Activated naive CD4-positive, alpha-beta T cell treated with anti-CD3 and anti-CD28 coated beads, Interleukin-2, amount 50 U/mL, for 72 hours (primary cell): Measurements from ENCODE around the gene SHF. TPM values are rescaled to one million over a fixed set of nuclear protein-coding genes. Genes with fewer than 3 reads are reported as not detected.
A peak's percentile ranks its signal among the peaks of the same experiment; 100 is the strongest.

Experiments
- ATAC-seq, 2 donors: fragments of 150-1000 bp; cut with Tn5 transposase; 2 replicates each; pipeline ENCODE4 v1.10.0; 2021; ENCODE audit warnings: mild to moderate bottlenecking in 2 of 2, moderate library complexity in 2 of 2
- DNase-seq, 2 donors: peaks; one replicate each; pipeline ENCODE4 v3.0.0; 2021 to 2022; ENCODE audit warnings: low spot score in 2 of 2
- H3K27ac Mint-ChIP-seq, 2 donors: one replicate each; pipeline ENCODE4 v1.8.0; 2022; ENCODE audit warnings: mild to moderate bottlenecking in 2 of 2, mixed read lengths in 2 of 2
- H3K36me3 Mint-ChIP-seq, 2 donors: one replicate each; pipeline ENCODE4 v1.8.0; 2022; ENCODE audit warnings: mixed read lengths in 2 of 2
- H3K9me3 Mint-ChIP-seq, 2 donors: one replicate each; pipeline ENCODE4 v1.8.0; 2022; ENCODE audit warnings: mixed read lengths in 2 of 2
- total RNA-seq, 2 donors: library from RNA; stranded (reverse); gene quantifications; one replicate each; pipeline ENCODE4 v1.2.3, GENCODE V29; 2022

SHF gene
- total RNA-seq, 2 donors from 2014 or later = 8.6 to 22.3 TPM

DNA sequence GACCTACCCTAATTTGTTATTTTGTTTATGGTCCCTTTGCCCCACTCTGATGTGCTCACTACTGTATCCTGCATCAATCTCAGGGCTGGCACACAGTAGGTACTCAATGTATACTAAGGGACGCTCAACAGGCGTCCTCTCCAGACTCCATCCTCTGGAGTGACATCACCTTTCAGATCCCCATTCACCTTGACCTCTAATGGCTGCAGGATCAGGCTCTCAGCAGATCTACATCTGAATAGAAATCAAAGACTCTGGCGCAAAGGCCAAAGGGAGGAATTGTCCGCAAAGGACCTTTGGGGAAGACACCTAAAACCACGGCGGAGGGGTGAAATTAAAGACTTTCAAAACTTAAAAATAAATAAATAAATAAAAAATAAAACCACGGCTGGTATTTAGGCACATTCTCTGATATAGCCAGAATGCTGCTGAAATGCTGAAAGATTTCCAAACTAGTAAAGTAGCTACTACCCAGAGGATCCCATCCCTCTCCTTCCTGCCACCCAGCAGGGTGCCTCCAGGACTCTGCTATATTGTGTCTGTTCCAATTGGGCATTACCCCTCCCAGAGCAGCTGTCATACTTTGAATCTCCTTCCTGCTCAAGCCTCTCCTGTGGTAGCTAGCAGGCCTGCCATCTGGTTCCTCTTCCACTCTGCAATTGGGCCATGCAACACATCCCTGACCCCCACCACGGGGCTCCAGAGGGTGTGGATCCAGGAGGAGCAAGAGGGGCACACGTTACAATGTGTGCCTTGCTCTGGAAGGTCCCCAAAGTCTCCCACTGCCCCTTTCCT lies 6.1 kb downstream of the SHF start:
- ATAC-seq (no peak), DNase-seq (no peak)
- Mint-ChIP-seq H3K36me3 (peaks cover 0 to 7% of the 10 kb centered on the region in 2 donors), H3K9me3 (no peaks in the 10 kb centered on the region), H3K27ac (peak overlapping the region in 1 of 2 donors; percentile 52)

- no peaks in the 10 kb centered on the region for H3K9me3 Mint-ChIP-seq
- peaks cover 0 to 7% of the 10 kb centered on the region in 2 donors for H3K36me3 Mint-ChIP-seq
- ATAC-seq (no peak), DNase-seq (no peak)
- H3K27ac Mint-ChIP-seq = peak overlapping the region in 1 of 2 donors; percentile 48
Measured at GRCh38 chr15:45180648-45181436, 6.9 kb downstream of the SHF start.

- Mint-ChIP-seq H3K36me3 (peaks cover 0 to 7% of the 10 kb centered on the region in 2 donors), H3K27ac (peak overlapping the region in 1 of 2 donors; percentile 48), H3K9me3 (no peaks in the 10 kb centered on the region)
- ATAC-seq (peak; percentile 25 to 80), DNase-seq (no peak)
Measured at GRCh38 chr15:45180201-45180600, 7.6 kb downstream of the SHF start.

GRCh38 chr15:45179221-45179985 lies 8.4 kb downstream of the SHF start:
- peak in 1 of 2 donors; percentile 55 for ATAC-seq
- peaks cover 0 to 7% of the 10 kb centered on the region in 2 donors for H3K36me3 Mint-ChIP-seq
- no peak overlapping the region for H3K27ac Mint-ChIP-seq
- no peaks in the 10 kb centered on the region for H3K9me3 Mint-ChIP-seq
- peak in 1 of 2 donors; percentile 38 for DNase-seq

DNA sequence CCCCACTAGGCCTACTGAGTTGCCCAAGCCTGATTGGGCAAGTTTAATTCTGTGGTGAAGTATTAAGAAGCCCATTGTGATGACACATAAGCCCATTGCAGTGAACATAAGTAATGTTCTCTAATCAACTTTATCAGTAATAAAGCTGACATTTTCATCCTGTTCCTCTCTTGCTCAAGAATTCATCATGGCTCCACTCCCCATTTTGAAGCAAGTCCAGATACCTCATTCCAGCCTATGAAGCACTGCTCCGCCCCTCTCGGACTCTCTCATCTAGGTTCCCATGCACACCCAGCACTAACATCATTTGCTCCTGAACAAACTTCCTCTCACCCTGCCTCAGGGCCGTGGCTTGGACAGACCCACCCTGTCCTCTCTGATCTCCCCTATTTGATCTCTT lies 10.5 kb downstream of the SHF start:
- H3K9me3 Mint-ChIP-seq = no peaks in the 10 kb centered on the region

GRCh38 chr15:45174577-45174976 lies 13.2 kb downstream of the SHF start:
- Mint-ChIP-seq H3K36me3 (peaks cover 0 to 7% of the 10 kb centered on the region in 2 donors), H3K27ac (no peak overlapping the region), H3K9me3 (no peaks in the 10 kb centered on the region)
- ATAC-seq (no peak), DNase-seq (no peak)

More for the DNA sequence above, 10.5 kb downstream of the SHF start:
- ATAC-seq (no peak), DNase-seq (no peak)
- H3K27ac Mint-ChIP-seq = no peak overlapping the region
- H3K36me3 Mint-ChIP-seq = peaks cover 0 to 7% of the 10 kb centered on the region in 2 donors

DNA sequence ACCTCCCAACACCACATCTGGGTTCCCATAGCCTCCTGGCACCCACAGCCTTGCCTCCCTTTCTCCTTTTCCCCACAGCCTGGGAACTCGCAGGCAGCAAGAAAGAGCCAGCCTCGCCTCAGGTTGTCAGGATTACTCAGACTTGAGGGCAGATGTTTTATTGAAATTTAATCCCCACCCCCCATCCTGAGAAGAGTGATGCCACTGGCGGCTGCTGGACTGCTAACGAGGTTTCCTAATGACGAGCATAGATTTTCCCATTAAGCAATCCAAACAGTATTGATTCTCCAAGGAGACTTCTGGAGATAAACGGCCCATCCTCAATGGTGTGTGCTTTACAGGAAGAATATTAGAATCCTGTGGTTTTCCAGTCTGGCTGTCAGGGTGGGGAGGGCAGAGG lies 13.7 kb downstream of the SHF start:
- Mint-ChIP-seq H3K9me3 (no peaks in the 10 kb centered on the region), H3K27ac (no peak overlapping the region), H3K36me3 (peaks cover 0 to 7% of the 10 kb centered on the region in 2 donors)
- no peak for DNase-seq
- no peak for ATAC-seq

- Mint-ChIP-seq H3K36me3 (no peaks in the 10 kb centered on the region), H3K9me3 (no peaks in the 10 kb centered on the region), H3K27ac (no peak overlapping the region)
- DNase-seq (no peak), ATAC-seq (no peak)
Measured at GRCh38 chr15:45171912-45172311, 15.9 kb downstream of the SHF start.

DNA sequence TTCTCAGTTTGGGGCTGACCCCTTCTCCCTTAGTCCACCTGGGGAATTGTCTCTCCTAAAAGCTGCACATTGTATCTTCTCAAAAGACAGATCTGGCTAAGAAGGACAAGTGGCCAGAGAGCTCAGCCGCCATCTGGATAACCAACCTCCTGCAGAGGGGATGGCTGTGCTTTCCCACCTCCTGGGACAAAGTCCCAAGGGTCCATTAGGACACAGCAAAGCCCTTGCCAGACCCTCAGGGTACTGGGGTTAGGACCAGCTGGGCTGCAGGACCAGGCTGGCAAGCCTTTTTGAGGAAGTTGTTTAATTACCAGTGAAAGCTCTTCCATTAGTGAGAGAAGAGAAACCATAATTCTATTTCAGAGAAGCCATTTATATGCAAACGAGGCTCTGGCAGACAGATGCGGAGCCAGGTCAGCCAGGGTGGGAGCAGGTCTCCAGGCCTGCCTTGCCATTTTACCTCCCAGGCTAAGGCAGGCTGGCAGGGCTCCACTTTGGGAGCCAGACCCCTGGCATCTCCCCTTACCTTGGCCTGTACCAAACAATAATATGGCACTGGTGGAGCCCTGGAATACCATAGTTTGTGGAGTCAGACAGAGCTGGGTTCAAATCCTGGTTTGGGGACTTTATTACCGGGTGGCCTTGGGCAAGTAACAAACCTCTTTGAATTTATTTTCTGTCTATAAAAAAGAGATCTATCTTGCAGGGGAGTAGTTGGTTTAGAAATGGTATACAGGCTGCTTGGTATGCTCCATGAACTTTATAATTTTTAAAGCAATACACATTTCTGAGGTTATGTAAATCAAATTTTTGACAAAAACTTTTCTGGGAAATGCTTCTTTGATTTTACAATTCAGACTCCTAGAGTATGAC lies 17.9 kb downstream of the SHF start:
- peak overlapping the region in 1 of 2 donors; percentile 61 for H3K27ac Mint-ChIP-seq
- DNase-seq (no peak), ATAC-seq (no peak)
- no peaks in the 10 kb centered on the region for H3K36me3 Mint-ChIP-seq
- no peaks in the 10 kb centered on the region for H3K9me3 Mint-ChIP-seq

- ATAC-seq = no peak
Measured at GRCh38 chr15:45168751-45169551, 18.8 kb downstream of the SHF start.

GRCh38 chr15:45168286-45168685 lies 19.5 kb downstream of the SHF start:
- ATAC-seq = no peak
- Mint-ChIP-seq H3K9me3 (no peaks in the 10 kb centered on the region), H3K36me3 (no peaks in the 10 kb centered on the region), H3K27ac (peak overlapping the region in 1 of 2 donors; percentile 61)
- no peak for DNase-seq

More at GRCh38 chr15:45168751-45169551, 18.8 kb downstream of the SHF start:
- Mint-ChIP-seq H3K36me3 (no peaks in the 10 kb centered on the region), H3K27ac (peak overlapping the region in 1 of 2 donors; percentile 61), H3K9me3 (no peaks in the 10 kb centered on the region)
- no peak for DNase-seq

GRCh38 chr15:45167631-45168205 lies 20.0 kb downstream of the SHF start:
- ATAC-seq (no peak), DNase-seq (no peak)
- H3K36me3 Mint-ChIP-seq = no peaks in the 10 kb centered on the region
- H3K9me3 Mint-ChIP-seq = no peaks in the 10 kb centered on the region
- peak overlapping the region; percentile 77 to 85 for H3K27ac Mint-ChIP-seq

DNA sequence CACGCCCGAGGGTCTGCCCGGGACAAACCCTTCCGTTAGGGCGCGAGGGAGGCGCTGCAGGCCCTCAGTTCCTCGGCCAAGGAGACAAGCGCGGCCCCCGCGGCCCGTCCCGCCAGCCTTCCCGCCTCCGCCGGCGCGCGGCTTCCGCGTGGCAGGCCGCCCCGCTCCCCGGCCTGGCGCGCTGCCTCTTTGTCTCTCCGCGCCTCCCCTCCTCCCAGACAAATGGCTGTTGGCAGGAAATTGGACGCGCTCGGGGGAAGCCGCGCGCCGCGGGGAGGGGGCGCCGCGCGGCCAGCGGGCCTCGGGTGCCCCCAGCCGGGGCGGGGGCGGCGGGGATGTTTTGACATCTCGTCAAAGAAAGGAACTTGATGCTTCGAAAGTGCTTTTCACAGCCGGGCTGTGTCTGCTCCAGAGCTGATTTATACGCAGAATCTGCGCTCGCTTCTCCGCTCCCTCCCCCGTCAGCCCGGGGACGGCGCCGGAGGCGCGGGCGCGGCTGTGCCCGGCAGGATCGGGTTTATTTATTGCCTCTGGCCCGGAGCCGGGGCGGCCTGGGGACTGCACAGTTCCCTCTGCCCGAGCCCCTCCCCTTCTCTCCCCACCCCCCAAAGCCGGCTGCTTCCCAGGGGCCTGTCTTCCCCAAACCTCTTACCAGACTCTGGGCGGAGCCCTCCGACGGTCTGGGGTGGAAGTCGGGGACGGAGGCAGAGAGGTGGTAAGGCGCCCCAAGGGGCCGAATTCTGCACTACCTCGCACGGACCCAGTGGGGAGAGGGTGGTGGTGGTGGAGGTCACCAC lies 20.7 kb downstream of the SHF start:
- H3K27ac Mint-ChIP-seq = peak overlapping the region; percentile 82 to 85
- no peaks in the 10 kb centered on the region for H3K36me3 Mint-ChIP-seq
- no peaks in the 10 kb centered on the region for H3K9me3 Mint-ChIP-seq
- ATAC-seq (peak; percentile 91 to 95), DNase-seq (peak; percentile 81 to 84)

DNA sequence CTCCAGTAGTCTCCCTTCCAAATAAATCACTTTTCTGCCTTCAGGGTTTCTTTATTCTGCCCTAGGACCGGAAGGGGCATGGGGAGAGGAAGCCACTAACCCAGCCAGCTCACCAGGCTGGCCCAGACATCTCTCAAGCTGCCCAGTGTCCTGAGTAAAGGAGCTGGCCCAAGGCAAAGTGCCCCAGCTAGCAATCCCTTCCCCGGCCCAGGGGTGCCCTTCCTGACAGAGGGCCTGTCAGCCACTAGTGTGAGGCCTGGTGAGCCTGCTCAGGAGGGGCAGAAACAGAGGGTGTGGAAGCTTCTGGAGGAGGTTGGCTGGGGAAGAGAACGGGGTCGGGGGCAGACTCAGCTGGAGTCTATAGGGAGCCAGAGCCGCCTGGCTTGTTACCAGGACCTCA lies 22.2 kb downstream of the SHF start:
- no peaks in the 10 kb centered on the region for H3K36me3 Mint-ChIP-seq
- peak overlapping the region; percentile 68 to 82 for H3K27ac Mint-ChIP-seq
- DNase-seq (no peak), ATAC-seq (no peak)
- no peaks in the 10 kb centered on the region for H3K9me3 Mint-ChIP-seq
